Right lobe of liver (tissue), 6 donors: ENCODE measurements around the gene LRRC8E. TPM values are rescaled to one million over a fixed set of nuclear protein-coding genes. Genes with fewer than 3 reads are reported as not detected.
"Not testable (repeated sequence)": the region's sequence is repeated elsewhere in the genome, so short reads cannot be mapped to it uniquely, and the experiment has no call there.

Source experiments
- ATAC-seq, 4 donors: fragments of 200-7000 bp; cut with Tn5 transposase; one replicate each; pipeline ENCODE4 v1.9.1; 2020; ENCODE audit warnings: mild to moderate bottlenecking in 4 of 4, moderate library complexity in 4 of 4
- DNase-seq, 3 donors: peaks; one replicate each; pipeline ENCODE4 v3.0.0-alpha.2; 2020
- H3K27ac ChIP-seq, 3 donors: fragments of 200-600 bp; one replicate each; pipeline ENCODE4 v1.8.0; 2022
- H3K27me3 ChIP-seq, 2 donors: fragments of 200-600 bp; one replicate each; pipeline ENCODE4 v1.8.0; 2022
- H3K36me3 ChIP-seq, 4 donors: fragments of 200-600 bp; sonication (generic) in 1 of 4; one replicate each; pipeline versions ENCODE4 v1.5.1 to v1.8.0; 2017 to 2022; ENCODE audit warnings: control low read depth in 1 of 4
- H3K4me1 ChIP-seq, 4 donors: fragments of 200-600 bp; sonication (generic) in 1 of 4; one replicate each; pipeline versions ENCODE4 v1.5.1 to v1.8.0; 2017 to 2022; ENCODE audit warnings: control low read depth in 1 of 4
- H3K4me3 ChIP-seq, 3 donors: fragments of 200-600 bp; one replicate each; pipeline ENCODE4 v1.8.0; 2022
- H3K9me3 ChIP-seq, 4 donors: fragments of 200-600 bp; sonication (generic) in 1 of 4; one replicate each; pipeline versions ENCODE4 v1.5.1 to v1.8.0; 2017 to 2022; ENCODE audit warnings: control low read depth in 1 of 4
- CTCF ChIP-seq, 4 donors: fragments of 200-600 bp in 3 of 4; fragments of 450-650 bp in 1 of 4; IDR thresholded peaks; one replicate each; pipeline versions ENCODE4 v1.5.1 to v1.8.0; 2016 to 2022; ENCODE audit warnings: antibody characterized with exemption in 4 of 4, mild to moderate bottlenecking in 2 of 4
- POLR2A ChIP-seq: fragments of 450-650 bp; IDR thresholded peaks from one replicate; pipeline ENCODE4 v1.6.1; 2017; ENCODE audit warnings: antibody characterized with exemption, mild to moderate bottlenecking
- WGBS: methylation state at CpG from one replicate; pipeline ENCODE4 v1.1.6; 2018; ENCODE audit warnings: low coverage, low lambda C conversion rate; ENCODE audit not compliant: insufficient coverage; ENCODE audit errors: missing lambda C conversion rate; 5-methylcytosine and 5-hydroxymethylcytosine counted together
- intact Hi-C, 2 donors: fragments of 100-400 bp; cut with DNase I; formaldehyde crosslinking; loops; one replicate each; pipeline versions ENCODE4 v1.11.2 to v1.14.1; 2022
- total RNA-seq, 6 experiments: library from RNA; depleted of rRNA in 2 of 6; stranded (reverse); fragments of >200 nt in 2 of 6; fragmentation: NEBNext Ultra II Directional in 3 of 6; extraction: Animal tissue kit (Norgen Biotek cat#: 25700) in 3 of 6; gene quantifications; one replicate each; pipeline versions ENCODE4 v1.1.0 to v1.2.4, GENCODE V29; 2016 to 2023
- donor health status: DM: no; HTN: yes; CAD: no.
- donor health status: DM: no; HTN: no; CAD: no.
- donor health status: DM: no; HTN: no; CAD: no.
- donor health status: DM: no; HTN: yes; CAD: no.
- donor health status: DM: no; HTN: yes; CAD: no.

LRRC8E gene
- total RNA-seq, 6 experiments from 2014 or later: 1.5 to 9.6 (median 3.5) TPM

GRCh38 chr19:7856679-7857663, 31.3 kb upstream of the LRRC8E start:
- H3K27ac ChIP-seq: no peak overlapping the region
- DNase-seq (no peak), ATAC-seq (no peak)
- TF ChIP-seq CTCF (IDR thresholded peaks at IDR 0.05): no peak
- TF ChIP-seq POLR2A: no peak
- H3K27me3 ChIP-seq: no peaks in the 10 kb centered on the region
- WGBS: 71% methylated on average over 19 of the region's 38 CpGs
- H3K9me3 ChIP-seq: no peaks in the 10 kb centered on the region
- peaks cover 0 to 8% (median 4%) of the 10 kb centered on the region in 4 donors for H3K4me1 ChIP-seq
- H3K4me3 ChIP-seq: no peak overlapping the region
- intact Hi-C loops: loop anchor here in 1 of 2 donors (10.0 kb wide), 1 partner anchor 48 kb away; the partner anchor contains the start of gene MAP2K7
- H3K36me3 ChIP-seq: no peaks in the 10 kb centered on the region

GRCh38 chr19:7857727-7858108, 30.6 kb upstream of the LRRC8E start:
- WGBS: 100% methylated on average over 1 of the region's 8 CpGs
- DNase-seq (no peak), ATAC-seq (no peak)
- intact Hi-C loops: loop anchor here in 1 of 2 donors (10.0 kb wide), 1 partner anchor 47 kb away; the partner anchor contains the start of gene MAP2K7
- H3K27me3 ChIP-seq: no peaks in the 10 kb centered on the region
- H3K9me3 ChIP-seq: no peaks in the 10 kb centered on the region
- TF ChIP-seq CTCF (IDR thresholded peaks at IDR 0.05) (no peak), POLR2A (no peak)
- H3K27ac ChIP-seq: no peak overlapping the region
- H3K4me1 ChIP-seq: peaks cover 0 to 13% (median 4%) of the 10 kb centered on the region in 4 donors
- H3K36me3 ChIP-seq: no peaks in the 10 kb centered on the region
- no peak overlapping the region for H3K4me3 ChIP-seq

GRCh38 chr19:7858109-7858770, 30.1 kb upstream of the LRRC8E start:
- no peak overlapping the region for H3K4me3 ChIP-seq
- DNase-seq (no peak), ATAC-seq (no peak)
- intact Hi-C loops: loop anchor here in 1 of 2 donors (10.0 kb wide), 1 partner anchor 47 kb away; the partner anchor contains the start of gene MAP2K7
- no peak overlapping the region for H3K27ac ChIP-seq
- H3K27me3 ChIP-seq: no peaks in the 10 kb centered on the region
- H3K9me3 ChIP-seq: no peaks in the 10 kb centered on the region
- TF ChIP-seq POLR2A (no peak), CTCF (IDR thresholded peaks at IDR 0.05) (no peak)
- WGBS: 81% methylated on average over 3 of the region's 29 CpGs
- H3K36me3 ChIP-seq: no peaks in the 10 kb centered on the region
- peaks cover 0 to 13% (median 4%) of the 10 kb centered on the region in 4 donors for H3K4me1 ChIP-seq

- not testable (repeated sequence) for H3K27me3 ChIP-seq, H3K27ac ChIP-seq, H3K36me3 ChIP-seq, ATAC-seq, DNase-seq, H3K4me3 ChIP-seq, H3K4me1 ChIP-seq, H3K9me3 ChIP-seq
- 93% methylated on average over 6 of the region's 8 CpGs for WGBS
- intact Hi-C loops: loop anchor here in 1 of 2 donors (10.0 kb wide), 1 partner anchor 46 kb away; the partner anchor contains the start of gene MAP2K7
Measured at GRCh38 chr19:7859087-7859486, 29.2 kb upstream of the LRRC8E start.
